Activated T-cell treated with anti-CD3 and anti-CD28 coated beads for 24 hours (primary cell): Measurements from ENCODE around the gene TIMM44.

Experiments
- DNase-seq: peaks from one replicate; pipeline ENCODE4 v3.0.0-alpha.2; 2020; ENCODE audit warnings: low read depth

TIMM44 gene

GRCh38 chr19:7914099-7914498, 29.4 kb downstream of the TIMM44 start:
- no peak for DNase-seq

GRCh38 chr19:7913652-7914051, 29.8 kb downstream of the TIMM44 start:
- no peak for DNase-seq

DNA sequence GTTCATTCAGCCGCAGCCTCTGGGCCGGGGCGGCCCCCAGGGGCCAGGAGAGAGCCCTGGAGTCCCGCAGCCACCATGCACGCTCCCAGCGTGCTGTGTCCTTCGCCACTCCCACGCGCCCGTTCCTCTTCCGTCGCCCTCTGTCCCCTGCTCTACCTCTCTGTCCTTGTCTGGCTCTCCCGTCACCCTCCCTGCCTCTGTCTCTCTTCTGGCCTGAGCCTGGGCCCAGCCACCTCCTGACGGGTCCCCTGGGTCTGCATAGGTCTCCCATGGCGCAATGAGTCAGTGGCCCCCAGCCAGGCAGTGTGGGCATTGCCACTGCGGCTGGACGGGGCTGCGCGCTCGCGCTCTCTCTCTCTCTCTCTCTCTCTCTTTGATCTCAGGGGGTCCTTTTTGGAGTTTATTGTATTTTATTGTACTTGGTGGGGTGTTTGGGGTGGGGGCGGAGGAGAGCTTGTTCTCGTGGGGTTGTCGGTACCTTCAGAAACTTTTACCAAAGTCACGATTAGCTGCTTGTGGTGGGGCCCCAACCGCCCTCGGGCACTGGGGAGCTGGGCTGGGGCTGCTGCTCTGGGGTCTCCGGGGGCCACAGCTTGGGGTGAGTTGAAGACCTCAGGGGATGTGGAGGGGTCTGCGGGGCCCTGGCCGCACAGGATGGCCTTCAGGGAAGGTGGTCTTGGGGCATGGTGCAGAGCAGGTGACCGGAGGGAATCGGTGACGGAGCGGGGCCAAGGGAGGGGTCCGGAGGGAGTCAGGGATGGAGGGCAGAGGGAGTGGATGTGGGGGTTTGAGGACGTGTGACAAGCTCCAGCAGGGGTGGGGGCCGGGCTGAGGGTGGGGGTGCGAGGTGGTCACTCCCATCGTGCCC, 30.5 kb downstream of the TIMM44 start:
- no peak for DNase-seq

DNA sequence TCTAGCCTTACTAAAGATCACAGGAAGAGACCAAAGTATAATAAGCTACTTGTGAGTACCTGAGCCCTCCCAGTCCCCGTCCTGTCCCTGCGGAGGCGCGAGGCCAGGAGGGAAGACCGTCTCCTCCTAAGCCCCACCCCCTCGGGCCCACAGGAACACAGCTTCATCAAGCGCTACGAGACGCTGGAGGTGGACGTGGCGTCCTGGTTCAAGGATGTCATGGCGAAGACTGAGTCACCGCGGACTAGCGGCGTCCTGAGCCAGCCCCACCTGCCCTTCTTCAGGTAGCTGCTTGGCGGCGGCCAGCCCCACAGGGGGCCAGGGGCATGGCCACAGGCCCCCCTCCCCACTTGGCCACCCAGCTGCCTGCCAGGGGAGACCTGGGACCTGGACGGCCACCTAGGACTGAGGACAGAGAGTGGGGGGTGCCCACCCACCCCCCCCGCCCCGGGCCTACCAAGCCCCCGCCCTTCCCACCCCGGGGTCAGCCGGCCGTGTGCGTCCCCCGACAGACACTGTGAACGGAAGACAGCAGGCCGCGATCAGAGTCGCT, 31.2 kb downstream of the TIMM44 start:
- DNase-seq = no peak

DNA sequence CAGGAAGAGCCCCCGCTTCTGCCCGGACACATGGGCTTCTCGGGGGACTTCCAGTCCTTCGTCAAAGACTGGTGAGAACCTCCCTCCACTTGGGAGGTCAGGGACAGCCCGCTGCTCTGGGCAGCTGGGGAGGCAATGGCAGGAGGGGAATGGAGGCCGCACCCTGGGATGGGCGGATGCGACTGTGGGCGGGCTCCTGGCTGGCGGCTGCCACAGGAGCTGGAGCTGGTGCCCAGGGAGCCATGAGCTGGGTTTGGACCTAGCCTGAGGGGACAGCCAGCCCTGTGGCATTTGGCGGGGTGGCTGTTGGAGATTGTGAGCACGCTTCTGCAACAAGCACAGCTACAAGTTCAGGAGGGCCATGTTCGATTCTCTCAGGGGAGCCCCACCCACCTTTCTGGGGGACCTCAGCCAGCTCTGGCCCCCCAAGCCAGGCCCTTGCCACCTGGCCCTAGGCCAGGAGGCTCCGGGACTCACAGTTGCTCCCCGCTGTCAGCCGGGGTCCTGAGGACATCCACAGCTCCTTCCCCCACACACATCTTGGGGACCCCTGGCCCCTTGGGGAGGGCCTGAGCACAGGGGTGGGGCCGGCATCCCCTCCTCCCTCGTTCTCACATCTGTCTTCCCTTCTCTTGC, 31.8 kb downstream of the TIMM44 start:
- no peak for DNase-seq

DNA sequence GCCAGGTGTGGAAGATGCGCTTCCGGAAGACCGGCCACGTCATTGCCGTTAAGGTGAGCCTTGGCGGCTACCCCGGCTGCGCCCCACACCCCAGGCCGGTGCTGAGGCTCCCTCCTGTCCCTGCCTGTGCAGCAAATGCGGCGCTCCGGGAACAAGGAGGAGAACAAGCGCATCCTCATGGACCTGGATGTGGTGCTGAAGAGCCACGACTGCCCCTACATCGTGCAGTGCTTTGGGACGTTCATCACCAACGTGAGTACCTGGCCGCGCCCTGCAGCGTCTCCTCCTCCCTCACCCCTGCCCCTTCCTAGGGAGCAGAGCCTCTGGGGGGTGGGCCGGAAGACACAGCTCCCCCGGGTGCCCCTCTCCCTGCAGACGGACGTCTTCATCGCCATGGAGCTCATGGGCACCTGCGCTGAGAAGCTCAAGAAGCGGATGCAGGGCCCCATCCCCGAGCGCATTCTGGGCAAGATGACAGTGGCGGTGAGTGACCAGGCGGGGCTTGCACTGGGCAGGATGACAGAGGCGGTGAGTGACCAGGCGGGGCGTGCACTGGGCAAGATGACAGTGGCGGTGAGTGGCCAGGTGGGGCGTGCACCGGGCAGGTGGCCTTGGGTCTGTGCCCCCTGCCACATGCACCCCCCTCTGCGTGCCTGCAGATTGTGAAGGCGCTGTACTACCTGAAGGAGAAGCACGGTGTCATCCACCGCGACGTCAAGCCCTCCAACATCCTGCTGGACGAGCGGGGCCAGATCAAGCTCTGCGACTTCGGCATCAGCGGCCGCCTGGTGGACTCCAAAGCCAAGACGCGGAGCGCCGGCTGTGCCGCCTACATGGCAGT, 32.9 kb downstream of the TIMM44 start:
- DNase-seq = no peak

- DNase-seq = no peak
Measured at GRCh38 chr19:7909471-7910067, 33.9 kb downstream of the TIMM44 start.

GRCh38 chr19:7908742-7909461, 34.6 kb downstream of the TIMM44 start:
- no peak for DNase-seq

- no peak for DNase-seq
Measured at GRCh38 chr19:7908078-7908699, 35.3 kb downstream of the TIMM44 start.

DNA sequence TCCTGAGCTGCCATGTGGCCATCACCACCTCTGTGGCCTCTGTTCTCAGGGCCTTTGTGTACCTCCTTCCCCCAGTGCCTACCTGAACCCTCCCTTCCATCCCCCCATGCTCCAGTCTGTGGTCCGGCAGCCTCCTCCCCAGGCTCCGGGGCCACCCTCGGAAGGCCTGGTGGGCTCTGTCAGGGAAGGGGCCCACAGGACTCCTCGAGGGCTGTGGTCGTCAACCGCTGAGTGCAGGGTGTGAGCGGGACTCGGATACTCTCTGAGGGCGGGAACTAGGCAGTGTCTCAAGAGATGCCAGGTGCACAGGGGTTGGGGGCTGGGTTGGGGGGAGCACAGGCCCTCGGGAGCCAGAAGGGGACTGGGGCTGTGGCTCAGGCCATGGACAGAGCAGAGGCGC, 35.9 kb downstream of the TIMM44 start:
- DNase-seq = no peak

- DNase-seq = no peak
Measured at GRCh38 chr19:7907122-7907521, 36.3 kb downstream of the TIMM44 start.

DNA sequence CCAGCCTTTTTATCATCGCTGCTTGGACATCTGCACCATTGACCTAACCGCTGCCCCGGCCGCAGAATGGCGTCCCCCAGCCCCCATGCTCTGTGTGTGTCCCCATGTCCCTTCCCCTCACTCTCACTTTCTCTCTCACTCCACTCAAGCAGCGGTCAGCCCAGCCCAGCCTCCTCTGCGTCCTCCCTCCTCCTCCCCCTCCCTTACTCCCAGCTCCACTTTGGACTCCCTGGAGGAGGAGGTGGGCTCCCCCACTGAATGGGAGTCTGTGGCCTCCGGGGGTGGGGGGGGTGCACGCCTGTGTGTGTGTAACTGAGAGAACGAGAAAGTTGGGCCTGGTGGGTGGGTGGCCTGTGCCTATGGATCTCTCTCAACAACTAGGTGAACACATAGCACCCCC, 37.6 kb downstream of the TIMM44 start:
- DNase-seq = no peak

GRCh38 chr19:7905268-7905667, 38.2 kb downstream of the TIMM44 start:
- no peak for DNase-seq

DNA sequence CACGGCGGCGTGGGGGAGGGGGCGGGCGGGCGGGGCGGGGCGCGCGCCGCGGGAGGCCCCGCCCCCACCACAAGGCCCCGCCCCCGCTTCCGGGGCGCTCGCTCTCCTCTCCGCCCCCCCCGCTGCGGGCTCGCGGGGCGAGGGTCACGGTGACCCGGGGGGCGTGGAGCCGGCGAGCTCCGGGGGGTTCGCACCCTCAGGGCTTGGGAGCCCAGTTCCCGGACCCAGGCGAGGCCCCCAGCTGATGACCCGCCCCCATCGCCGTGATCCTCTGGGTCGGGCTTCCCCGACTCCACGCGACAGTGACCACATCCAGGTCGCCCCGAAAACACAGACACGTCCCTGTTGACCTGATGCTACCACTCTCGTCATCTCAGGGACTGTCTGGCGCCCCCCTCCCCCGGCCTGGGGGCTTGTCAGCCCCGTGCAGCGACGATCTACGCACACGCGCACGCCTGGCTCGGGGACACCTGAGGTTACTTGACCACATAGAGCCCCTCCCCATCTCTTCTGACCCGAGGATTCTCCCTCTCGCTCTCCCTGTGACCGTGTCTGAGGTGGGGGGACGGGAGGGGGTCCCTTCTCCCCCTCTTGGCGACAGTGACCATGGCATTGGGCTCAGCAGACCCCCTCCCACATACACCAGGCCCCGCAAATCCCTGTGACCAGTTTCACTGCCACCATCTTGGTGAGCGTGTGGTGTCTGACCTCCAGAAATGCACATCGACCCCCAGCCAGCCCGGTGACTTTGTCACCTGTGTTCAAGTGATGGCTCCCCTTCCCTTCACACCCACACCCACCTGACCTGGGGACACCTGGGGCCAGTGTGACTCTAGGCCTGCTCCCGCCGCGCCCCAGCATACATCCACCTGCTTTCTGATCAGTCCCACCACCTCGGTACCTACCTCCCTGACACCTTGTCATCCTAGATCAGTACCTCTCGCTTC, 39.1 kb downstream of the TIMM44 start:
- peak; percentile 32 for DNase-seq

DNA sequence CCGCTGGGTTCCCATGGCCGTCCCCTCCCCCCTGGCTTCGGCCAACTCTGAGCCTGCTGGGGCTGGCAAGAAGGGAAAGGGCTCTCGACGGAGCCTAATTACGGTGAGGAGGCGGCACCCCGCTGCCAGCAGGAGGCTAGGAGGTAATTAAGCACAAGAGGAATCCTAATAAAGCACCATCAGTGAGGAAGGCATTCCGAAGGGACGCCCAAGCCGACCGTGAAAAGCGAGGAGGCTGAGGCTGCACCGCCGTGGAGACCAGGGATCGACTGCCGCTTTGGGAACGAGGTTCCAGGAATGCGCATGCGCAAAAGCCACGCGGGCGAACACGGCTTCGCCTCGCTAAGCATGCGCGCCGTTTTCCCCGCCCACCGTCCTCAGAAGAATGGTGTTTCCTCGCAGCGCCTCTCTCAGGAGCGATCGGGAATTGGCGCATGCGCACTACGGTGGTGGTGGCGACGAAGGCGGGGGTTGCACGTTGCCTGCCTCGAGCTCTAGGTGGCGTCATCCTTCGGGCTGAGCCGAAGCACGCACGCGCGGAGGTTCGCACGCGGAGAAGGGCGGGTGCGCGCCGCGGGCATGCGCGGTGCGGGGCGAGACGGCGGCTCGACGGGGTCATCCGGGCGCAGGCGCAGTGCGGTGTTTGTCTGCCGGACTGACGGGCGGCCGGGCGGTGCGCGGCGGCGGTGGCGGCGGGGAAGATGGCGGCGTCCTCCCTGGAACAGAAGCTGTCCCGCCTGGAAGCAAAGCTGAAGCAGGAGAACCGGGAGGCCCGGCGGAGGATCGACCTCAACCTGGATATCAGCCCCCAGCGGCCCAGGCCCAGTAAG, 40.0 kb downstream of the TIMM44 start, which contains the start of gene MAP2K7:
TSS of gene MAP2K7 (plus strand) at position 634 of the 830 bp plus-strand sequence. CDS start at position 702, 68 bp downstream.
- peak; percentile 100 for DNase-seq

GRCh38 chr19:7902796-7903243, 40.6 kb downstream of the TIMM44 start:
- no peak for DNase-seq

DNA sequence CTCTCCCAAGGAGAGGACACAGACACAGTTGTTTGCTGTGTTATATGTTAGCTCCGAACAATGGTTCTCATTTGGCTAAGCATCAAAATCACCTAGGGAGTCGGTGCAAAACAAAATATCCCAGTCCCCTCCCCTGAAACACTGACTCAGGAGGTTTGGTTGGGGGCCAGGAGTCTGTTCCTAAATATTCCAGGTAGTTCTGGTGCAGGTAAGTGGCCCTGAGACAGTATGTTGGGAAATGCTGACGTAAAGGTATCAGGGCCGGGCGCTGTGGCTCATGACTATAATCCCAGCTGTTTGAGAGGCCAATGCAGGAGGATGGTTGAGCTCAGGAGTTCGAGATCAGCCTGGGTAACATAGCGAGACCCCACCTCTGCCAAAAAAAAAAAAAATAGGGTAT, 42.1 kb downstream of the TIMM44 start:
- DNase-seq = no peak

- no peak for DNase-seq
Measured at GRCh38 chr19:7900931-7901330, 42.5 kb downstream of the TIMM44 start.
